NOMO-1 treated with DMSO at 0.1 percent for 48 hours (cell line): Measurements from ENCODE around the gene ADAM15.

Source experiments
- DNase-seq: peaks from one replicate; lab custom pipeline; 2025; ENCODE audit not compliant: unreplicated experiment; lab: John Stamatoyannopoulos, UW

ADAM15 gene

DNA sequence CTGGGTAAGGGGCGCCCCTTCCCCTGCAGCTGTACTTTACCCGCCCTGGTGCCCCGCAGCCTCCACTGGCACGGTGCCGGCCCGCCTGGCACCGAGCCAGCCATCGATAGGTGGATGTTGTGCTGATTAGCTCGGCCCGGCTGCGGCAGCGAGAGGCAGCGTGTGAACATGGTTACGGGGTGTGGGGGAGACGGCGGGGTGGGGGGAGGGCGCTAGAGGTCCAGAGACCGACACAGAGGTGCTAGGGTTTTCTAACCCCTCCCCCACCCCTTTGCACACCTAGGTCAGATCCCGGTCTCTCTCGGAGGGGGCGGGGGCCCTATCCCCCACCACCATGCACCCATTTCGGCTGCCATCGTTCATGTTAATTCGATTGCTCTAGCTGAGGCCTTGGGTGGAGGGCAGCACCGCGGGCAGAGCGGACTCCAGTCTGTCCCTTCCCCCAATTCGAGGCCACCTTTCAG, 19.1 kb downstream of the ADAM15 start:
- no peak for DNase-seq

DNA sequence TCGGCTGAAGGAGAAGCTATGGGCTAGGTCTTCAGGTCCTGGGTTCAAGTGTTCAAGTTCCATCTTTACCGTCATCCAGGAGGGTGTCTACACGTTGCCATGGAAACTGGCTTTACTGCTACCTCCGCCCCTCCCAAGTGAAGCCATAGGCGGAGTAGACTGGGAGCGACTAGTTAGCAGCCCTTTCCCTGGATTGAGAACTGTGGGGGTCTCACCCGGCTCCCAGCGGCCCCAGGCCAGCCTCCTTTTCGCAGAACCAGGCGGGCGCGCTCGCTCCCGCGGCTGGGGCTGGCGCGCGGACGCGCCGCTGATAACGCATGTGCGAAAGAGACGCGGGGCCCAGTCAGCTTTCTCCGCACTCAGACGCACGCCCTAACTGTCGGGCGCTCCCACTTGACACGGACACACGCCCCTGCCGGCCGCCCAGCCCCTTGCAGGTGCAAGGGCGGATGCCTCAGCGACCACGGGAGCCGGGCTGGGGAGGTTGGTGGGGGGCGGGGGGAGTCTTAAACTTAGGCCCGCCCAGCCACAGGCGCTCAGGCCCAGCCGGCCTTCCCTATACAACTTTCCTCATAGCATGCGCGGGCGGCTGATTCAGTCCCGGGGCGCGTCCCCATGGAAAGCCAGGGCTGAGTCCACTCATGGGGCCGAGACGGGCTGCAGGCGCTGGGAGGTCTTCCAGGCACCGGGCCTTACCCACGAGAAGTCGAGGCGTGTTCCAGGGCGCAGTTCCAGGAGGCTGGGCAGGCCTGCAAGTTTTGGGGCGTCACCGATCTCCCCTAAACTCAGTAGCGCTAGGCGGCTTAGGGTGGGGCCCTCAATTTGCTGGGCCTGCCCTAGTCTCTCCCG, 19.8 kb downstream of the ADAM15 start:
- peak; percentile 83 for DNase-seq

- DNase-seq = no peak
Observed at GRCh38 chr1:155071701-155072100, 20.6 kb downstream of the ADAM15 start.

- DNase-seq = no peak
Observed at GRCh38 chr1:155072531-155073289, 21.6 kb downstream of the ADAM15 start.

DNA sequence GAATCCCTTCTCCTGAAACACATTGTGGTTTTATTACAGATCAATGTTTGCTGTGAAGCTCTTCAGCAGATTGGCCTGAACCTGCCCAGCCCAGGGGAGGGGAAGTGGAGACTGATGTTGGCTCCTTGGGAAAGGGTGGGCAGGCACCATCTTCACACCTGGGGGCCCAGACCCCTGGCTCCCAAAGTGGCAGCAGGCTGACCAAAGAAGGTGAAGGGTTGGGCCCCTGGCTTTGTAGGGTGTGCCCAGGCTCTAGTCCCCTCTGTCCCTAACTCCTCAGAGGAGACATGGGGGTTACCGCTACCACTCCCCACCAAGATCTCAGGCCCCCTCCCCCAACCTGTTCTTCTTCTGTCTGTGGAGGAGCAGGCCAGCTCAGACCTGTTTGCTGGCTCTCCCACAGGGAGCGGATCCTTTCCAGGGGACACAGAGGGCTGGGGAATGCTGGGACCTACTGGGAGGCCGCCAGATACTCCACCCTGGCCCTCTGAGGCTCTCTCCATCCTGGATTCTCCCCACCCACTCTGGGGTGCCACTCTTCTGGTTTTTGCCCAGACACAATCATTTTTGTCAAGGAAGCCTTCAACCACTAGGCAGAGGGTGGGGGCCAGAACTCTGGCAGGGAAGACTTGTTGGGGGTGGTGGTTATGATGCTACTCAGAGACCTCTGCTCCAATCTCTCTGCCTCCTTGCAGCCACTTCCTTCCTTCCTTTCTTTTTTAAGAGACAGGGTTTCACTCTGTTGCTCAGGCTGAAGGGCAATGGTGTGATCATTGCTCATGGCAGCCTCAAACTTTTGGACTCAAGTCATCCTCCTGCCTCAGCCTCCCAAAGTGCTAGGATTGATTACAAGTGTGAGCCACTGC, 22.5 kb downstream of the ADAM15 start:
- DNase-seq = no peak

GRCh38 chr1:155075535-155075934, 24.4 kb downstream of the ADAM15 start:
- DNase-seq = no peak

- no peak for DNase-seq
Observed at GRCh38 chr1:155076371-155076770, 25.3 kb downstream of the ADAM15 start.

- DNase-seq = no peak
Observed at GRCh38 chr1:155077346-155077745, 26.2 kb downstream of the ADAM15 start.

GRCh38 chr1:155077758-155078445, 26.8 kb downstream of the ADAM15 start:
- no peak for DNase-seq

DNA sequence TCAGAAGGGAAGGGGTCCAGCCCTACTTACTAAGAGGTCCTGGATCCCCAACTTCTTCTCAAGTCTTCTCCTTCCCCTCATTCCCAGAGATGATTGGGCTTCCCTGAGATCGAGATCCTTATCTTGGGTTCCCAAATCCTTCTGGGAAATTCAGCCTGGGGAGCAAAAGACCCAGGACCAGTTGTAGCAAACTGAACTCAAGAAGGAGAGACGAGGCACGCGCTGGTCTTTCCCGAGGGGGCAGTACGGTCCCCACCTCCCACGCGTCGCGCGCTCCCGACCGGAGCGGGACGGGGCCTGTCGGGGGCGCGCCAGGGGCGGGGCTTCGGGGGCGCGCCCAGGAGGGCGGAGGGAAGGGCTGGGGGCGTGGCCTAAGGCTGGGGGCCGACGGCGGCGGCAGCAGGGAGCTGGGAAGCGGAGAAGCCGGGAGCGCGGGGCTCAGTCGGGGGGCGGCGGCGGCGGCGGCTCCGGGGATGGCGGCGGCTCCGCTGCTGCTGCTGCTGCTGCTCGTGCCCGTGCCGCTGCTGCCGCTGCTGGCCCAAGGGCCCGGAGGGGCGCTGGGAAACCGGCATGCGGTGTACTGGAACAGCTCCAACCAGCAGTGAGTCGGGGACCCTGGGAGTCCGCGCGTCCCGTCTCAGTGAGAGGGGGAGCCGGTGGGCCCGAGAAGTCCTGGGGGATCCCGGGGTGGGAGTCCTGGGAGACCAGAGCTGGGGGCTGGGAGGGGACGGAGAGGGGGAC, 27.5 kb downstream of the ADAM15 start, which contains the start of gene EFNA3:
Gene EFNA3 (plus strand): TSS at position 369 of the 741 bp plus-strand sequence. CDS start 105 bp downstream, at position 474.
- peak; percentile 17 for DNase-seq

GRCh38 chr1:155079210-155079486, 28.0 kb downstream of the ADAM15 start:
- DNase-seq = no peak

DNA sequence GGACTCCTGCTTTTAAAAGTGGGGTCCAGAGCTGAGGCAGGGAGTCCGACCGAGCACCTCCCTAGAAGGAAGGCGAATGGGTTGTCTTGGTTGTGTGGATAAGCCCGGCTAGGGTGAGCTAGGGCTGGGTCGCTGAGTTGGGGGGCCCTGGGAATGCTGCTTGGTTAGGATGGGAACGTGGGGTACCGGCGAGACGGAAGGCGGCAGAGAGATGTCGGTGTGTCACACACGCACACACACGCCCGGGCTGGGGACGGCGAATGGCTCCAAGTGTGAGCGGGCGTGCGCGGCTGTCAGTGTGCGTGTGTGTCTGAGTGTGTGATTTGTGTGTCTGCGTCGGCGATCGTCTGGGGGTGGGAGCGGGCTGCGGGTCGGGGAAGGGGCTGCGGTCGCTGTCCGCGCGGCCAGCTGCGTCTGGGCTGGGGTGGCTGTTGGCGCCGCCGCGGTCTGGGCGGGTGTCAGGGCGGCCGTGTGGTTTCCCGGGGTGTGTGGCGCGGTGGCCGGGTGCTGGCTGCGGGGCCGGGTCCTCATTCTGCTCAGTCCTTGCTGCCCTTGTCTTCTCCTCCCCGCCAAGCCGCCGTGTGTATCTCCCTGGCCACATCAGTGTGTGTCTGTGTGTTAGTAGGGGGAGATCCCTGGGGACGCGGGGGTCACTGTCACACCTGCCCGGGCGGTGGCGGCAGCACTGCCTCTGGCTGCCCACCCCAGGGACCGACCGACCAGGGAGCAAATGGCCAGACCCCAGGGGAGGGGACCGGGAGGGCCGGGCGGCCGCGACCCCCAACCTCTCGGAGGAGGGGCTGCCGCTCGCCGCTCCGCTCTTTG, 28.6 kb downstream of the ADAM15 start:
- DNase-seq = no peak

DNA sequence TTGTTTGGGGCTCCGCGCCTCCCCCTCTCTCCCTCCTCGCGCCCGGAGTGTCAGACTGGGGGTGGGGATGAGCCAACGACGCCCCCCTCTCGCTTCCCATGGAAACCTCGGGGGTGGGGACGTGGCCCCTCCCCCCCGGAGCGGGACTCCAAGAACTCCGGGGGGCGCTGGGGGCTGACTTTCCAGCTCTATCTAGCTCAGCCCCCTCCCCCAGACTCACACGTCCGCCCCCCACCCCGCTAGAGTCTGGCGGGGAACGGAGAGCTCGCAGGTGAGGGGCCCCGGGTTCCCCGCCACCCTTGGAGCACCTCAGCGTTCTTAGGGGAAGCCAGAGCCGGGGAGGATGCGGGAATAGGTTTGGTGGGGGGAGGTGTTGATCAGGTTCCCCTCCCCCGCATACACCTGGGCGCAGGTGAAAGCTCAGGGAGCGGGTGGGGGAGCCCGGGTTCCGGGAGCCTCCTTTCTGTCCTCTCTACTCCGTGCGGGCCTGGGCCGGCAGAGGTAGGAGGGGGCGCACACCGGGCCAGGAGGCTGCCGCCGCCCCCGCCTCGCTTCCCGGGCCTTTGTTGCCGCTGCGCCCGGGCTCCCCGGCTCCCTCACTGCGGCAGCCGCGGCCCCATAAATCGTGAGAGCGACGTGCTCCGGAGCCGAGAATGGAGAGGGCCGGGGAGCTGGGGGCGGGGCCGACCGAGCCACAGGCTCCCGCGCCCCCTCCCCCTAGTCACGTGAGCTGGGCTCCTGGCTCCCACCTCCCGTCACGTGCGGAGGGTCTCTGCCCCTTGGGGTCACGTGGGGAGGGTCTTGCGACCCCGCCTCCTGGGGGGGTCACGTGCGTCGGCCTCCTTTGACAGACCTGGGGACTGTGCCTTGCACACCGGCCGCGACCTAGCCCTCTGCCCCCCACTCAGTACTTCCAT, 29.5 kb downstream of the ADAM15 start:
- no peak for DNase-seq

GRCh38 chr1:155081472-155082300, 30.6 kb downstream of the ADAM15 start:
- peak; percentile 15 for DNase-seq

- no peak for DNase-seq
Observed at GRCh38 chr1:155082301-155083051, 31.4 kb downstream of the ADAM15 start.

GRCh38 chr1:155083052-155083541, 32.0 kb downstream of the ADAM15 start:
- no peak for DNase-seq
